ENCODE results near the gene KRT7.

Gene KRT7

GRCh38 chr12:52260361-52261207, 27.5 kb downstream of the KRT7 start:
- DNase-seq (ENCODE audit: low read depth) = no peak
- no peak overlapping the region for H3K4me3 ChIP-seq (replicated peaks; ENCODE audit: low read depth, low read length)
- TF ChIP-seq CTCF (IDR thresholded peaks at IDR 0.05; ENCODE audit: low read length, missing control alignments) = no peak

- H3K4me3 ChIP-seq (replicated peaks; ENCODE audit: low read depth, low read length) = no peak overlapping the region
- DNase-seq (ENCODE audit: low read depth) = no peak
These were observed 28.1 kb downstream of the KRT7 start for GRCh38 chr12:52261208-52261484.

GRCh38 chr12:52262286-52262685, 29.2 kb downstream of the KRT7 start:
- no peak for TF ChIP-seq CTCF (IDR thresholded peaks at IDR 0.05; ENCODE audit: low read length, missing control alignments)
- no peak for DNase-seq (ENCODE audit: low read depth)
- no peak overlapping the region for H3K4me3 ChIP-seq (replicated peaks; ENCODE audit: low read depth, low read length)

More at GRCh38 chr12:52261208-52261484, 28.1 kb downstream of the KRT7 start:
- TF ChIP-seq CTCF (IDR thresholded peaks at IDR 0.05; ENCODE audit: low read length, missing control alignments) = no peak

- no peak for DNase-seq (ENCODE audit: low read depth)
- no peak overlapping the region for H3K4me3 ChIP-seq (replicated peaks; ENCODE audit: low read depth, low read length)
- no peak for TF ChIP-seq CTCF (IDR thresholded peaks at IDR 0.05; ENCODE audit: low read length, missing control alignments)
These were observed 30.9 kb downstream of the KRT7 start for GRCh38 chr12:52263761-52264434.

GRCh38 chr12:52264435-52264825, 31.4 kb downstream of the KRT7 start:
- H3K4me3 ChIP-seq (replicated peaks; ENCODE audit: low read depth, low read length) = no peak overlapping the region
- TF ChIP-seq CTCF (IDR thresholded peaks at IDR 0.05; ENCODE audit: low read length, missing control alignments) = no peak
- peak; percentile 15 for DNase-seq (ENCODE audit: low read depth)

GRCh38 chr12:52266514-52266913, 33.5 kb downstream of the KRT7 start:
- DNase-seq (ENCODE audit: low read depth) = no peak
- H3K4me3 ChIP-seq (replicated peaks; ENCODE audit: low read depth, low read length) = no peak overlapping the region
- no peak for TF ChIP-seq CTCF (IDR thresholded peaks at IDR 0.05; ENCODE audit: low read length, missing control alignments)
